Measurements from ENCODE around the gene KRTAP12-3.
"Not testable (repeated sequence)": the region's sequence is repeated elsewhere in the genome, so short reads cannot be mapped to it uniquely, and the experiment has no call there.

The KRTAP12-3 gene

DNA sequence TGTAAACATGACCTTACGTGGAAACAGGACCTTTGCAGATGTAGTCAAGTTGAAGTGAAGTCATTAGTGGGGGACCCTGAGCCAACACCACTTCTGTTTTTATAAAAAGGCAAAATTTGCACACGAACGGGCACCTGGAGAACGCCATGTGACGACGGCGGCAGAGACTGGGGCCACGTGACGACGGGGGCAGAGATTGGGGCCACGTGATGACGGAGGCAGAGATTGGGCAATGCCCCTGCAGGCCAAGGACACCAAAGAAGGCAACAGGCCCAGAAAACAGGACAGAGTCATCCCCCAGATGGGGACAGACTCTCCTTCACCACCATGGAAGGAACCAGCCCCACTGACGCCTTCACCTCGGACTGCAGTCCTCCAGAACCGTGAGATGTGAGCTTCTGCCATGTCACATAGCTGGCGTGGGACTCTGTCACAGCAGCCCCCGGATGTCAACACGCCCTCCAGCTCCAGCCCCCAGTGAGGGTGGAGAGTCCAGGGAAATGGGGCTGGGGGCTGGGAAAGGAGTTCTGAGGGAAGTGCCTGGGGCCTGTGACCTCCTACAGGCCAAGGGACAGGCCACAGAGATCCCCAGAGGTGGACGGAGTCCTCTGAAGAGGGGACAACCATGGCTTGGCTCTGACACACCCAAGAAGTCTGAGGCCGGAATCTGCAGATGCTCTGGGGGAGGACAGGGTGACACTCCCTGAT, 7.3 kb upstream of the KRTAP12-3 start:
- DNase-seq (ENCODE audit: low read depth in 2 of 2, low spot score in 1 of 2) = no peak

DNA sequence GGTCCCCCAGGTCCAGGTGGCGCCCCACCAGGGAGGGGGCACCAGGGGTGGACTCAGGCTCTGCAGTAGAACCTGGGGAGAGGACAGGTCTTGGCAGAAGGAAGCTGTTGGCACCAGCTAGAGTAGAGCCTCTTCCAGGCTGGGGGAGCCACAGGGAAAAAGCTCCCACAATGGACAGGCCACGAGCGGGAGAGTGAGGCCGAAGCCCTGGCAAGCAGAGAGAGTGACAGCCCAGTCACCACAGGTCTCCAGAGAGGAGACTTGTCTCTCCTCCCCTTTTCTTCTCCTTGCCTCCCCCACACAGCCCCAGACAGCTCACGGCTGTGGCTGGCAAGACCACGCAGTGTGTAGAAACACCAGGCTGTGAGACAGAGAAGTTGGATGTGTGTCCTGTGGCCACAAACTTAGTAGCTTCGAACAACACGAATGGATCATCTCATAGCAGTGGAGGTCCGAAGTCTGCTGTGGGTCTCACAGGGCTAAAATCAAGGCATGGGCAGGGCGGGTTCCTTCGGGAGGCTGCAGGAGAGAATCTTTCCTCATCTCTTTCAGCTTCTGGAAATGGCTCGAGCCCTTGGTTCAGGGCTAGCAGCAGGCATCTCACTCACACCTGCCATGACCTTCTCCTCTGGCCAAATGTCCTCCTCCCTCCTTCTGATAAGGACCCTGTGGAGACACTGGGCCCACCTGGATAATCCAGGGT, 6.6 kb upstream of the KRTAP12-3 start:
- DNase-seq (ENCODE audit: low read depth in 2 of 2, low spot score in 1 of 2) = no peak

DNA sequence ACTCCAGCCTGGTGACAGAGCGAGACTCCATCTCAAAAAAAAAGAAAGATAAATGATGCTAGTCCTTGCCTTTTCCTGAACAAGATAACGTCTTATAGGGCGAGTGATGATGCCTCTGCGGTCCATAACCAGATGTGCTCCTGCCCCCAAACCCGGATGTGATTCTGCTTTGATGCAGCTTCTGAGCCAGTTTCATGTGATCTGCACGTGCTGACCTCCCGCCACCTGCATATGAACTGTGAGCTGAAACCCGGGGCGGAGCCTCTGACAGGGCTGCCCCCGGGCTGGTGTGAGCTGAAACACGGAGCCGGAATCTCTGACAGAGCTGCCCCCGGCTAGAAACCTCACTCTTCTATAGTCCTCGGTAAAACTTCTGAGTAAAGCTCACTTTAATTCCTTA, 4.6 kb upstream of the KRTAP12-3 start:
- no peak for DNase-seq (ENCODE audit: low read depth in 2 of 2, low spot score in 1 of 2)

DNA sequence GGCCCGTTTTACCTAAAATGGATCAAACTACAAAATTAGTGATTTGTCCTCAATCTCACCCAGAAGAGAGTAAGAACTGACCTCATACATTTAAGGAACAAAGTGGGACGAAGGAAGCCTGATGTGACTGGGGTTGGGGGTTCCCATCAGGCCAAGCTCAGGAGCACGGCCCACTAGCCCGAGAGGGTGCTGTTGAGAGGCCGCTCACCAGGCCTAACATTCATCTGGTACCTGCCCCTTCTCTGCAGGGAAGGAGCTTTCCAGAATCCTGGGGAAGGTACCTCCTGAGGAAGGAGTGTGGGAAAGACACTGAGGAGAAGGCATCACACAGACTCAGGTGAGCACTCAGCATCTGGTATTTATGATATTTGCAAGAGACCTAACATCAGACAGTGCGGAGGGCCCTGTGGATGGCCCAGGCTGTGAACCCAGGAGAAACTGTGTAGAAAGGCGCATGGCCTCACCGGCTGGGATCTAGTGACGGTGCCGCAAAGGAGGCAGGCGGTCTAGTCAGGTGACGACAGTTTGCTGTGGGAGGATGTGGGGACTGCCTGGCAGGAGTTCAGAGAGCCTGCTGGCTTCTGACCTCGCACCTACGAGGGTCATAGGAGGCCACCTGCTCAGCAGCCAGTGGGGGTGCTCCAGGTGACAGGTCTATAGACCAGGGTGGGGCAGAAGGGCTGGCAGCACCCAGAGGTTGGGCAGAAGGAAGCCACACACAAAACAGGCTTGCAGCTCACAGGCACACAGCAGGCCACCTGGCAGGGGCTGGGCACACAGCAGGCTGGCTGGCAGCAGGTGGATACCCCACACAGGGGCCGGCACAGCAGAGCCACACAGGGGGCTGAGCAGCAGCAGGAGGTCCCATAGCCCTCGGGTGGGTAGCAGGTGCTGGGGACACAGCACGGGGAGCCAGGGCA, 3.8 kb upstream of the KRTAP12-3 start:
- no peak for DNase-seq (ENCODE audit: low read depth in 2 of 2, low spot score in 1 of 2)

DNA sequence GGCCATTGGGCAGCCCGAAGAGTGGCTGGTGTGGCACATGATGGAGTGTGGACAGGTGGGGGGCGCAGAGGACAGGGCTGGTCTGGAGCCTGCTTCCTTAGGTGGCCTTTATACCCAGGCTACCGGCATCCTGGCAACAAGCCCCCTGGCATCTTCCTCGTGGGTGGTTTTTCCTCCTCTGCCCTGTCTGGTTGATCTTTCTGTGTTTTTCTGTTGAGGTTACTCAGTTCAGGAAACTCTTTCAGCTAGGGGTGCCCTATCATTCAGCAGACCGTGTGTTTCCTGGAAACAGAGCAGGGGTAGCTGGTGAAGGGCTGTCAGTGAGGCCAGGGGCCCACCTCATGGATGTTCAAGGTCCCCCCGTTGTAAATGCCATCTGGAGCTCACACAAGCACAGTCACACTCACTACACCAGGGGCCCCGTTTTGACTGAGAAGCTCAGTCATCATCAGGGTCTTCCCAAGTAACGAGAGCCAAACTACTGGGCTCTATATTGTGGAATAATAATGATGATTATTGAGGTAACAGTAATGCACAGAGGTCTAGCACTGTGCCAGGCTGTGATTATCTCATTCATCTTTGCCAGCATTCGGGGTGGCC, 3.1 kb upstream of the KRTAP12-3 start, which contains the start of gene KRTAP12-4:
TSS of gene KRTAP12-4 (minus strand) at position 84 of the 600 bp plus-strand sequence. CDS start at position 39, 45 bp downstream.
- DNase-seq (ENCODE audit: low read depth in 2 of 2, low spot score in 1 of 2) = no peak

DNA sequence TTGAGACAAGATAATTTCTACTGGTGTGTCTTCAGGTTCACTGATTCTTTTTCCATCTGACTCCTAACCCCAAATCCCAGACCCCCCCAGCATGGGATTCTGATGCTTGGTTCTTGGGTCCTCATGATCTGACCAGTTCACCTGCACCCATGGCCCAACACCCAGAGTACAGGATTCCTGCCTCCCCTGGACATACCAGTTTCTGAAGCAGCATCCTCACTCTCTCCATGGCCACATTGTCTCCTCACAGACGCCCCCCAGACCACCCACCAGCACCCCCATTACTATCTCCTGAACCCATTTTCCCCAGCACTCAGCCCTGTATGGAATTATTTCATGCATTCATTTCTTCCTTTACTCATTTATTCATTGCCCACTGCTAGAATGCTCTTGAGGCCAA, 864 bp upstream of the KRTAP12-3 start:
- DNase-seq (ENCODE audit: low read depth in 2 of 2, low spot score in 1 of 2) = no peak

DNA sequence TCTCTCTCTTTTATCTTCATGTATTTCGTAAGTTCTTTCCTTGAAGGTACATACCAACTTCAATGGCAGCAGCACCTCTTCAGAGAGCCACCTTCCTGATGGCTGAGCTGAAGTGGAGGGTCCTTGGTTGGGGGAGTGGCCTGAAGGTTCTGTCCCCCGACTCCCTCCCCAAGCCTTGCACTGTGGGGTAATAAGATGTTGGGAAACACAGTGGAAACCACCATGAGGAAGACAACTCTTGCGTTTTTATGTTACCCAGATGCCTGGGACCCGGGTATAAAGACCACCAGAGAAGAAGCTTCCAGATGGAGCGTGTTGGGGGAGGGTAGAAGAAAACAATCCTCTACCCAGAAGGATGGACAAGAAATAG, 794 bp downstream of the KRTAP12-3 start:
- DNase-seq (ENCODE audit: low read depth in 2 of 2, low spot score in 1 of 2) = no peak

DNA sequence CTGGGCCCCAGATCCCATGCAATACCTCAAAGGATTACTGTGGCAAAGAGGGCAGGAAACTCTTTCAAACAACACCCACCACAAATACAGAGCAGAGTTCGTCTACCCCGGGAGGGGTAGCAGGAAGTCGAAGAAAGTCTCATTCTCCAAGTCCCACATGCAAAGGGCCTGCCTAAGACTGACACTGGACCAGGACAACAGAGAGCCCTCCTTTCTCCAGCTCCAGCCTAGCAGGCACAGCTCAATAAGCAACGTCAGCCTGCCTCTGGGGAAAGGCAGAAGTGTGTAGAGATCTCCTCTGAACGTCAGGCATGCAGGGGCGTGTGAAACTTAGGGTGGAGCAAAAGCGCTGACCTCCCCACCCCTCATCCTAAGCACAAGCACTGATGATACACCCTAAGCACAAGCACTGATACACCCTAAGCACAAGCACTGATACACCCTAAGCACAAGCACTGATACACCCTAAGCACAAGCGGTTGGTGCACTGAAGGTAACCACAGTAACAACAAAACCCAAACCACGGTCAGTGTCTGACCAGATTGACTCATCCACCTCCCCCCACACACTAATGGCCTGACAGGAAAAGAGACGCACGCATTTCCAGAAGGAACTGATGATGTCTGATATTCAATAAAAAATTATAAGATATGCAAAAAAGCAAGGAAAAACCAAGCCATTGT, 1.3 kb downstream of the KRTAP12-3 start:
- DNase-seq (ENCODE audit: low read depth in 2 of 2, low spot score in 1 of 2) = no peak

DNA sequence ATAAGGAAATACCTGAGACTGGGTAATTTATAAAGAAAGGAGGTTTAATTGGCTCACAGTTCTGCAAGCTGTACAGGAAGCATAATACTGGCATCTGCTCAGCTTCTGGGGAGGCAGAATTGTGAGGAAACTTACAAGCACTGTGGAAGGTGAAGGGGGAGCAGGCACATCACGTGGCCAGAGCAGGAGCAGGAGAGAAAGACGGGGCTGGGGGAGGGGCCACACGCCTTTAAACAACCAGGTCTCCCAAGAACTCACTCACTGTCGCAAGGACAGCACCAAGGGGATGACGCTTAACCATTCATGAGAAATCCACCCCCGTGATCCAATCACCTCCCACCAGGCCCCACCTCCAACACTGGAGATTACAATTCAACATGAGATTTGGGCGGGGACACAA, 3.8 kb downstream of the KRTAP12-3 start:
- not testable (repeated sequence) for DNase-seq (ENCODE audit: low read depth in 2 of 2, low spot score in 1 of 2)

DNA sequence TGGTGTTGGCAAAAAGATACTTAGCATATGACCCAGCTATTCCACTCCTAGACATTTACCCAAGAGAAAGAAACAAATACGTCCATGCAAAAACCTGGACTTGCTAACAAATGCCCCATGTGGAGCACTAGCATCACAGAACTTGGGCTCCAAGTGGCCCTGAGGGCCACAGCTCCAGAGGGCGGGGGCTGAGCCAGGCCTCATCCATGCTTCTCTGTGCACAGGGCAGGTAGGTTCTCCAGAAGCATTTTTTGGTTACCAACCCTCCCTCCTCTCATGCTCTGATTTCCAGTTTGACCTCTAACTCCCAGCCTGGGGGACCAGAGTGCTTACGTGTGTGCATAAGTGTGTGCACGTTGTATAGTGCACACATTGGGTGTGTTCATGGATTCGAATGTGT, 7.0 kb downstream of the KRTAP12-3 start:
- no peak for DNase-seq (ENCODE audit: low read depth in 2 of 2, low spot score in 1 of 2)

DNA sequence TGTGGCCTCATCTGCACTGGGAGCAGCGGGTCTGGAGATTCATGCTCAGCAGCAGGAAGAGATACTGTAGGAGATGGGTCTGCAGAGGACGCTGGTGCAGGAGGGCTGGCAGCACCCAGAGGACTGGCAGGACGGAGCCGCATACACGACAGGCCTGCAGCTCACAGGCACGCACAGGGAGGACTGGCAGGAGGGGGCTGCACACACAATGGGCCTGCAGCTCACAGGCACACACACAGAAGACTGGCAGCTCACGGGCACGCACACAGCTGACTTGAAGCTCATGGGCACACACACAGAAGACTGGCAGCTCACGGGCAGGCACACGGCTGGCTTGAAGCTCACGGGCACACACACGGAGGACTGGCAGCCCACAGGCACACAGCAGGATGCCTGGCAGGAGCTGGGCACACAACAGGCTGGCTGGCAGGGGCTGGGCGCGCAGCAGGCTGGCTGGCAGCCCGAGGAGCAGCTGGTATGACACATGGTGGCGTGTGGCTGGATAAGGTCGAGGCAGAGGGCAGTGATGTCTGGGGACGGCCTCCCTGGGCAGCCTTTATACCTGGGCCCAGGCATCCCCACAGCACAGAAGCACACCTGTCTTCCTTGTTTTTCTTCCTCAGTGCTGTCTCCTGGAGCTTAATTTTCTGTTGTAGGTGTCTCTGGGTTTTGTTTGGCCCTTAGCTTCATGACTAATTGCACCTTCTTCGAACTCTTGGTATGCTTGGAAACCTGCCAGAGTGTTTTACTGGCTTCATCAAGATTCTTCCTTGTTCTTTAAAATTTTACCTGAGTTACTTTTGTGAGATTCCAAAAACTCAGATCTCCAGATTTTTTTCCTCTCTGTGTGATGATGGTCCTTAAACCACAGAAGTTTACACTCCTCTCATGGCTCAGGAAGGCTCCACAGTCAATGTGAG, 8.9 kb downstream of the KRTAP12-3 start, which contains the start of gene KRTAP12-2:
TSS of gene KRTAP12-2 (minus strand) at position 527 of the 920 bp plus-strand sequence. CDS start at position 486, 41 bp downstream.
- DNase-seq (ENCODE audit: low read depth in 2 of 2, low spot score in 1 of 2) = no peak

DNA sequence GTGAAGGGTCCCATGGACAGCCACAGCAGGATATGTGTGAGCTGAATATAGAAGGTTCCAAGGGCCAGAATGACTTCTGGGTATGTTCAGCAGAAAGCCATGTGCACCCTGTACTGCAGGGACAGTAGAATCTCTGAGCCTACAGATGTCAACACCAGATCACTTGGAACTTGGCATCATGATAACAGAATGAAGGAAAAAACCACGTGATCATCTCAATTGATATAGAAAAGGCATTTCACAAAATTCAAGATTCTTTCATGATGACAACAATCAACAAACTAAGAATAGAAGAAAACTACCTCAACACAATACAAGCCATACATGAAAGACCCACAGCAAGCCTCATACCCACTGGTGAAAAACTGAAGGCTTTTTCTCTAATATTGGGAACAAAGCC, 9.9 kb downstream of the KRTAP12-3 start:
- DNase-seq (ENCODE audit: low read depth in 2 of 2, low spot score in 1 of 2) = no peak

DNA sequence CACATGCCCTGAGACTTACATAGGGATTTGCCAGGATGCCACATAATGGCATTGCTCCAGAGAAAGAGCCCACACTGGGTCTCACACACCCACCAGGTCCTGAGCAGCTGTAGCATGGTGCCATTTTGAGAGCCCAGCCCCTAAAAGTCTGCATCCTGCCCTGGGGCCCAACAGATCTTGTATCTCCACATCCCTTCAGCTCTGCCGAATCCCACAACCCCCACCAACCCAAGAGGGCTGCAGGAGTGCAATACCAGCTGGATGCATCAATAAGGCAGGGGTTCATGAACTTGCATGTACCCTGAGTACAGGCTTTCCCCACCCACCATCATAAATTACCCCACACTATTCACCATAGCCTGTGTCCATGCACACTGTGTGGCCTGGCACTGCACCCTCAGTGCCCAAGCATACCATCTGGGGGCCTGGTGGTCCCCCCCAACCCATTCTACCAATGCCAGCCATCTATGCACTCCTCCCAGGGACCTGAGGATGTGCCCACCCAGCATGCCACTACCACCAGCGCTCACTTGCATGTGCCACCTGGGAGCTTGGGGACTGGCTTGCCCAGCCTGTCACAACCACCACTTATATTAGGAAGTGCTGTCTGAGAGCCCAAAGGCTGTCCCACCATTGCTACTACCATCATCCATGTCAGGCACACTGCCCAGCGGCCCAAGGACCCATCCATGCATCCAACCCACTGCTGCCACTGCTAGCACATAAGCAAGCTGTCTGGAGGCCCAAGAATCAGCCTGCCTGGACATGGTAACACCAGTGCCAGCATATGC, 13.1 kb downstream of the KRTAP12-3 start:
- no peak for DNase-seq (ENCODE audit: low read depth in 2 of 2, low spot score in 1 of 2)

DNA sequence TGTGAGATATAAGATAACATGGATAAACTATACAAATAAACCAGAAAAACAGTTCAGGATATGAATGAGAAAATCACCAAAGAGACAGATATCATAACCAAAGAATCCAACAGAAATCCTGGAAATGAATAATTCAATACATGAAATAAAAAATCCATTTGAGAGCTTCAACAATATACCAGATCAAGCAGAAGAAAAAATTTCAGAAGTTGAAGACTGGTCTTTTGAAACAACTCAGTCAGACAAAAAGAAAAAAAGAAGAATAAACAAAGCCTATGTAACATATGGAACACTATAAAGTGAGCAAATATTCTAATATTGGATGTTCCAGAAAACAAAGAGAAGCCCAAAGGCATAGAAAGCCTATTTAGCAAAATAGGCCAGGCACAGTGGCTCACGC, 14.2 kb downstream of the KRTAP12-3 start:
- DNase-seq (ENCODE audit: low read depth in 2 of 2, low spot score in 1 of 2) = no peak

DNA sequence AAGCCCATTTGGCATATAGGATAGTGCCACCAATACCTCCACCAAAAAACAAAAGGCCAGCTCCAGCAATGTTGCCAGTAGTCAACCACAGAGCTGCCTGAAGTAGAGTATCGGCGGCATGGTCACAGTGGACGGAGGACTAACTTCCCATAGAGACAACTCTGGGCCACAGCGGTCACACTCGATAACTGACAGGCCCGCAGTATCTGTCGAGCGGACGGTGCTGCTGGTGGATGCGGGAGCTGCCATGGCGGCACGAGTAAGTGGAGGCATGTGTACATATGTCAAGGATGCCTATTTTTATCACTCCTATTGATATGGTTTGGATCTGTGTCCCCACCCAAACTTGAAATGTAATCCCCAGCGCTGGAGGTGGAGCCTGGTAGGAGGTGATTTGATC, 20.1 kb downstream of the KRTAP12-3 start:
- no peak for DNase-seq (ENCODE audit: low read depth in 2 of 2, low spot score in 1 of 2)

DNA sequence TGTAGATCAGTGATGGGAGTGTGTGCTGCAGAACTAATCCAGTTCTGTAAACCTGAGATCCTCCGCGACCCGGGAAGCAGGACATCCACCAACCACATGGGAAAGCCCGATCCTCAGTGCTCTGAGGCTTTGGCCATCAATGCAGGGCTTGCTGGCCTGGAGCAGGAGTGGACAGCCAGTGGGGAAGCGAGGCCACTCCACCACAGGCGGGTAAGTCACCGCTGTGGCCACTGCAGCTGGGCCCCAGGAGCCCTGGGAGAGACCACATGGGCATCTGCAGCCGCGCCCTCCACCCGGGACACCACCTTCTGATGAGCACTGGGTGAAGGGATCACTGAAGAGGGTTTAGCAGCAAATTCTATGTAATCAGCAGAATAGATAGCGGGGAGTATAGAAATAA, 23.4 kb downstream of the KRTAP12-3 start:
- DNase-seq (ENCODE audit: low read depth in 2 of 2, low spot score in 1 of 2) = no peak

DNA sequence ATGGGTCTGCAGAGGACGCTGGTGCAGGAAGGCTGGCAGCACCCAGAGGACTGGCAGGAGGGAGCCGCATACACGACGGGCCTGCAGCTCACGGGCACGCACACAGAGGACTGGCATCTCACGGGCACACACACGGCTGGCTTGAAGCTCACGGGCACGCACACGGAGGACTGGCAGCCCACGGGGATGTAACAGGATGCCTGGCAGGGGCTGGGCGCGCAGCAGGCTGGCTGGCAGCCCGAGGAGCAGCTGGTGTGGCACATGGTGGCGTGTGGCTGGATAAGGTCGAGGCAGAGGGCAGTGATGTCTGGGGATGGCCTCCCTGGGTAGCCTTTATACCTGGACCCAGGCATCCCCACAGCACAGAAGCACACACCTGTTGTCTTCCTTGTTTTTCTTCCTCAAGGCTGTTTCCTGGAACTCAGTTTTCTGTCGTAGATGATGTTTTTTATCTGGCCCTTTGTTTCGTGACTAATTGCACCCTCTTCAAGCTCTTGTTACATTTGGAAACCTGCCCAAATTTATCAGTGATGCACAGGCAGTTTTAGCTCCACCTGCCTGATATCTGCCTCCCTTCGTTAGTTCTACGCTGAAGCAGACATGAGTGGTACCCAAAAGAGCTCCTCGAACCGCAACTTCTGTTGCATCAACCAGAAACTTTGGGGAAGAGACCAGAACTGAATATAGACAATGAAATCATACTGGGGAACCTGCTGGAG, 24.3 kb downstream of the KRTAP12-3 start, which contains the start of gene KRTAP12-1:
TSS of gene KRTAP12-1 (minus strand) at position 303 of the 719 bp plus-strand sequence. CDS start at position 263, 40 bp downstream.
- no peak for DNase-seq (ENCODE audit: low read depth in 2 of 2, low spot score in 1 of 2)

DNA sequence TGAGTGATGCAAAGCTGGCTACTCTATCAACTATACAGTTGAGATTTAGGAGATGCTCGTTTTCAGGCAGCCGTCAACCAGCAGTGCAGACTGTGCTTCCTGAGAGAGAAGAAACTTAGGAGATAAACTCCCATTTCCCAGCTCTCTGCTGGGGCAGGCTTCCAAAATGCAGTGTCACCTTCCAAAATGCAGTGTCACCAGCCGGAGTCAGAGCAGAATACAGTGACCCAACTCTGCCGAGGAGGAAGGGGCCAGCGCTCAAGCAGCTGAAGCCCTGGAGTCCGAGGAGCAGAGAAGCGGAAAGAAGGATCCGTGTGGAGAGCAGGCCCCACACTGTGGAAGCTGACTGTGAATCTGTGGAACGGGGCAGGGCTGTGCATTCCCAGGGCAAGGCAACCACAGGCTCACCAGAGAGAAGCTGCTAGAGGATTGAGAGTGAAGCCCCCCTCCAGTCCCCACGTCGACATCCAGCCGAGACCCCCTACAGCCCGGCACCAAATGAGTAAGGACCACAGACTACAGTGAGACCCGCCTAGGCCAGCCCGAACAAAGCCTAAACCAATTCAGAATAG, 24.9 kb downstream of the KRTAP12-3 start:
- DNase-seq (ENCODE audit: low read depth in 2 of 2, low spot score in 1 of 2) = no peak
